Measurements from ENCODE around the gene RPS6KB2.

DNA sequence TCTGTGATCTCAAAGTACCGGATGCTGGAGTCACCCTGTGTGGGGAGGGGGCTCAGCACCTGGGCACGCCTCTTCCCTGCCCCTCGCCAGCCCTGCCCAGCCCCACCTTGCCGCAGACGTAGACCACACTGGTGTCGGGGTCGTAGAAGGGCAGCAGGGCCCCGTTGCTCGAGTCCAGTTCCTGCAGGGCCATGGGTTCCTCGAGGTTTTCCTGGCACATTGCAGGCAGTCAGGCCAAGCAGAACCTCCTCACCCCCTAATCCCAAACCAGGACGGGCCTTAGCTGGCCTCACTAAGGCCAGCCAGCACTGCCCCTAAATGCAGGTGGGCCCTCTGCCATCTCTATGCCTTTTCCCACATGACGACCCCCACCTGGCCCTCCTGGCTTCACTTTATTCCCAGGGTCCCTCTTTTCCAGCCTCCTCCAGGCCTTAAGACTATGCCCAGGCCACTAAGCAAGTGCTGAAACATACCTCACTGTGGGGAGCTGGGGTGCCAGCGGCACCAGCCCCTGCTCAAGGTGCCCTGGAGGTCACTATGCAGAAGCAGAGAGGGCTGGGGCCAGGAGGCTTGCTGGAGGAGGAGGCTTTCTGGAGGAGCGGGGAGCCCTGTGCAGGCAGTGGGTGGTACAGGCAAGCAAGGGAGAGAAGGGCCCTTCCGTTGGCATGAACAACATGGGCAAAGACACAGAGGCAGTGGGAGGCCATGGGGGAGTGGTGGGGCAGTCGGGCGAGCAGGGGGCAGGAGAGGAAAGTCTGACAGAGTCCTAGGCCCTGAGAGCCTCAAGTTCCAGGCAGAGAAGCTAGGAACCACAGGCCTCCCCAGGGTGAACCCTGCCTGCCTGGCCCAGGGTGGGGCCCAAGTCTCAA lies 12.2 kb downstream of the RPS6KB2 start:
- no peak for TF ChIP-seq EZH2 (IDR thresholded peaks at IDR 0.05; ENCODE audit: low read length)
- TF ChIP-seq, protein P1, sequence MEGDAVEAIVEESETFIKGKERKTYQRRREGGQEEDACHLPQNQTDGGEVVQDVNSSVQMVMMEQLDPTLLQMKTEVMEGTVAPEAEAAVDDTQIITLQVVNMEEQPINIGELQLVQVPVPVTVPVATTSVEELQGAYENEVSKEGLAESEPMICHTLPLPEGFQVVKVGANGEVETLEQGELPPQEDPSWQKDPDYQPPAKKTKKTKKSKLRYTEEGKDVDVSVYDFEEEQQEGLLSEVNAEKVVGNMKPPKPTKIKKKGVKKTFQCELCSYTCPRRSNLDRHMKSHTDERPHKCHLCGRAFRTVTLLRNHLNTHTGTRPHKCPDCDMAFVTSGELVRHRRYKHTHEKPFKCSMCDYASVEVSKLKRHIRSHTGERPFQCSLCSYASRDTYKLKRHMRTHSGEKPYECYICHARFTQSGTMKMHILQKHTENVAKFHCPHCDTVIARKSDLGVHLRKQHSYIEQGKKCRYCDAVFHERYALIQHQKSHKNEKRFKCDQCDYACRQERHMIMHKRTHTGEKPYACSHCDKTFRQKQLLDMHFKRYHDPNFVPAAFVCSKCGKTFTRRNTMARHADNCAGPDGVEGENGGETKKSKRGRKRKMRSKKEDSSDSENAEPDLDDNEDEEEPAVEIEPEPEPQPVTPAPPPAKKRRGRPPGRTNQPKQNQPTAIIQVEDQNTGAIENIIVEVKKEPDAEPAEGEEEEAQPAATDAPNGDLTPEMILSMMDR (optimal IDR thresholded peaks at IDR 0.05 in 1 of 3, IDR thresholded peaks at IDR 0.05 in 1 of 3, conservative IDR thresholded peaks at IDR 0.05 in 1 of 3; ENCODE audit: extremely low read depth in 1 of 3, insufficient read depth in 2 of 3, low read length in 3 of 3), result no peak

Measured in keratinocyte (primary cell).